ENCODE data around the gene ANKUB1. TPM values are rescaled to one million over a fixed set of nuclear protein-coding genes. Genes with fewer than 3 reads are reported as not detected.
"Not testable (repeated sequence)": the region's sequence is repeated elsewhere in the genome, so short reads cannot be mapped to it uniquely, and the experiment has no call there.

ANKUB1 gene, protein sequence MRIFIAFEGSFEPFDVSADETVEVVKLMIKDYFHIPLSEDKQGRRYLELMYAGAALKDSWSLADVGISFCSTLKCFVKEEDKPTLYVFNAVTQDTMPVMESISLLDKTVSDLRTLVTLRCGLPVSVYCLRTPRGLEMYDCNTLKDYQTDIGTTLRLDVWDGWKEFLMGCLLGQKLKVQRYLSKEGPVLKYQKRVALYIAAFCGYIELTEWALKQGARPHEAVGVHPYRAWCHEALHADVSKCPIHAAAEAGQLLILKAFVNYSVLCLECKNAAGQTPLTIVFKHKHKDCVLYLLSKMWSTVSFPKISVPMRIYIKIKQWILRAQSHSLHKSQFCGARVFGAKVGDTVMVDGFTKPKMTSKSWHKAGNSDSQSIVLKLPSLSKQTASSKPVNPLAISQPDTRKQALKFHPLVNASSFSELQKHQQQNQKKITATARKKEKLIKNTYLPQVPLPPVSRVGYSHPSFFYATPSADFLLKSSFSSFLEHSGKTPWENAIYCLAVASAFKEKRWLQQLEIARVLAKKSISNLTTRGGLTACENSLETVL
- polyA plus RNA-seq = not detected

DNA sequence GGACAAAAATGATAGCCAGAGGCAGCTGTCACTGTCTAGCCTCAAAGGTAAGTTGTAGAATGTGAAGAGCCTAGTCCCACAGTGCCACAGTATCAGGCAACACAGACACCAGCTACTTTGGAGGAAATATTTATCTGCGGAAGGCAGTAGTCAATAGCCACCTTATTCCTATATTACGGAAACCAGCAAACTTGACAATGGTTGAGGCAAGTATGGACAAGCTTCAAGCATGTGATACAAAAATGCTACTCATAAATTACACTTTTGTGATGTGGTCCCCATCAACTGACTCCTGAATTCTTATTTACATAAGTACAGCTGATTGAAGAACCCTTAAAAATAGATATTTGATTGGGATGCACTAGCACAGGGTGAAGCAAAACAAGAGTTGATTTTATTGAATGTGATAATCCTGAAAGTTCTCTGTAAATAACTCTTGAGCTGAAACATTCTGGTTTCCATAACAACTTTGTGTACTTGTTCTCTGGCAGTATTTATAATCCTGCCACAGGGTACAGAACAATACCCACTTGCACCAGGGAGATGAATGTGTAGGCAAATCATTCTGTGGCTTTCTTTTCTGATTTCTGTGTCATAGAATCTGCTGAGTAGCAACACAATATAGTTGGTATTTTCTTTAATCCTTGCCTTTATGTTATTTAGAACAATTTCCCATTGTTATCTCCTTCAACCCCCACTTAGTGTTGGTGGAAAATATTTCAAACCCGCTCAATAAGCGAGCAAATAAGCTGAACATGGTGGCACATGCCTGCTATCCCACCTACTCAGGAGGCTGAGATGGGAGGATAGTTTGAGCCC is at the start of gene ANKUB1:
TSS of gene ANKUB1 (minus strand) at position 103 of the 819 bp plus-strand sequence. CDS start 188 bp downstream, outside the sequence.
- no peaks in the 10 kb centered on the region for H3K4me1 Mint-ChIP-seq
- no peak within 1 kb of the TSS for H3K4me3 Mint-ChIP-seq
- no peak for DNase-seq
- H3K36me3 Mint-ChIP-seq = no peaks in the 10 kb centered on the region
- H3K27me3 Mint-ChIP-seq (ENCODE audit: low read depth in 3 of 3) = peaks cover 3 to 15% (median 7%) of the 10 kb centered on the region in 3 donors
- peak within 1 kb of the TSS in 1 of 6 donors; percentile 42 for H3K27ac Mint-ChIP-seq
- H3K9me3 Mint-ChIP-seq = no peaks in the 10 kb centered on the region

DNA sequence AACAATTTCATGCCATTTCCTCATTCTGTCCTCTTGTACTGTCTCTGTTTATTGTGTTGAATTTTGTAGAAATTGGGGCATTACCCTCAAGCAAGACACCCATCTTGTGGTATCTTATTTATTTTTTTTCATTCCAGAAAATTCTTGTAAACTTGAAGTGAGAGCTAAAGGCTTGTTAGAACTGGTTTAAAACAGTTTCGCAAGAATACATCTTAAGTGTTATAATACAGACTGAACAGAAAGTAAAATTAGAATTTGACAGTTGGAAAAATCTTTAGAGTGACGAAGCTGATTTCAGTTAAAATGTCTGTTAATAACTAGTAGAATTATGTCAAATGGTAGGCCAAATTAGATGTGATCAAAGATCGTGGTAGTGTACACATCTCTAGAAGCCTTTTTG is 47.5 kb upstream of the ANKUB1 start:
- no peak for DNase-seq
- H3K4me1 Mint-ChIP-seq = peaks cover 47 to 88% of the 10 kb centered on the region in 2 donors
- peaks cover 0 to 14% (median 6%) of the 10 kb centered on the region in 6 donors for H3K9me3 Mint-ChIP-seq
- peak overlapping the region in 1 of 5 donors; percentile 1 for H3K4me3 Mint-ChIP-seq
- peaks cover 8 to 28% (median 9%) of the 10 kb centered on the region in 3 donors for H3K36me3 Mint-ChIP-seq
- H3K27ac Mint-ChIP-seq = no peak overlapping the region
- H3K27me3 Mint-ChIP-seq (ENCODE audit: low read depth in 3 of 3) = no peaks in the 10 kb centered on the region

DNA sequence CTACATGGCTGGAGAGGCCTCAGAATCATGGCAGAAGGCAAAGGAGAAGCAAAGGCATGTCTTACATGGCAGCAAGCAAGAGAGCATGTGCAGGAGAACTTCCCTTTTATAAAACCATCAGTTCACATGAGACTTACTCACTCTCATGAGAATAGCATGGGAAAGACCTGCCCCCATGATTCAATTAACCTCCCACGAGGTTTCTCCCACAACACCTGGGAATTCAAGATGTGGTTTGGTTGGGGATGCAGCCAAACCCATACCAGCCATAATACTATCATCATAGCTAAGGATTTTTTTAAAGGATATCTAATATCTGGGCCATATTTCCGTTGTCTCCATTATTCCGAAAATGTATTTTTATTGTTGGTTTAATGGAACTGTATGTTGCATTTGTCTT is 47.1 kb upstream of the ANKUB1 start:
- not testable (repeated sequence) for DNase-seq; H3K27me3 Mint-ChIP-seq (ENCODE audit: low read depth in 3 of 3); H3K27ac Mint-ChIP-seq; H3K4me3 Mint-ChIP-seq
- Mint-ChIP-seq H3K36me3 (peaks cover 9 to 32% (median 12%) of the 10 kb centered on the region in 3 donors), H3K9me3 (peaks cover 2 to 18% (median 10%) of the 10 kb centered on the region in 6 donors), H3K4me1 (peaks cover 48 to 88% of the 10 kb centered on the region in 2 donors)

DNA sequence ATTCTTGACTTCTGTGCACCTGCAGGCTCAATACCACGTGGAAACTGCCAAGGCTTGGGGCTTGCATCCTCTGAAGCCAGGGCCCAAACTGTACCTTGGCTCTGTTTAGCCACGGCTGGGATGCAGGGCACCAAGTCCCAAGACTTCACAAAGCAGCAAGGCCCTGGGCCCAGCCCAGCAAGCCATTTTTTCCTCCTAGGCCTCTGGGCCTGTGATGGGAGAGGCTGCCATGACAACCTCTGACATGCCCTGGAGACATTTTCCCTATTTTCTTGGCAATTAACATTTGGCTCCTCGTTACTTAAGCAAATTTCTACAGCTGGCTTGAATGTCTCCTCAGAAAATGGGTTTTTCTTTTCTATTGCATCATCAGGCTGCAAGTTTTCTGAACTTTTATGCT is 46.1 kb upstream of the ANKUB1 start:
- Mint-ChIP-seq H3K9me3 (peaks cover 7 to 26% (median 18%) of the 10 kb centered on the region in 6 donors), H3K36me3 (peaks cover 9 to 35% (median 16%) of the 10 kb centered on the region in 3 donors), H3K4me1 (peaks cover 49 to 79% of the 10 kb centered on the region in 2 donors)
- not testable (repeated sequence) for H3K27me3 Mint-ChIP-seq (ENCODE audit: low read depth in 3 of 3); H3K27ac Mint-ChIP-seq; H3K4me3 Mint-ChIP-seq; DNase-seq

DNA sequence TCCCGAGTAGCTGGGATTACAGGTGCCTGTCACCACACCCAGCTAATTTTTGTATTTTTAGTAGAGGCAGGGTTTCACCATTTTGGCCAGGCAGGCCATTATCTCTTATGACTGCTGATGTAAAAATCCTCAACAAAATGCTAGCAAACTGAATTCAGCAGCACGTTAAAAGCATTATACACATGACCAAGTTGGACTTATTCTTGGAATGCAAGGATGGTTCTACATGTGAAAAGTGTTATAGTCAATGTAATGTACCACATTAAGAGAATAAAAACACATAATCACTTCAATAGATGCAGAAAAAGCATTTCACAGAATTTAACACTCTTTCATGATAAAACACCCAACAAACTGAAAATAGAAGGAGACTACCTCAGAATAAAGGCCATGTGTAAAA is 40.9 kb upstream of the ANKUB1 start:
- Mint-ChIP-seq H3K36me3 (peaks cover 21 to 48% (median 31%) of the 10 kb centered on the region in 3 donors), H3K4me1 (peaks cover 31 to 55% of the 10 kb centered on the region in 2 donors), H3K27me3 (ENCODE audit: low read depth in 3 of 3) (no peaks in the 10 kb centered on the region), H3K27ac (no peak overlapping the region), H3K9me3 (peaks cover 19 to 48% (median 38%) of the 10 kb centered on the region in 6 donors), H3K4me3 (no peak overlapping the region)
- no peak for DNase-seq

DNA sequence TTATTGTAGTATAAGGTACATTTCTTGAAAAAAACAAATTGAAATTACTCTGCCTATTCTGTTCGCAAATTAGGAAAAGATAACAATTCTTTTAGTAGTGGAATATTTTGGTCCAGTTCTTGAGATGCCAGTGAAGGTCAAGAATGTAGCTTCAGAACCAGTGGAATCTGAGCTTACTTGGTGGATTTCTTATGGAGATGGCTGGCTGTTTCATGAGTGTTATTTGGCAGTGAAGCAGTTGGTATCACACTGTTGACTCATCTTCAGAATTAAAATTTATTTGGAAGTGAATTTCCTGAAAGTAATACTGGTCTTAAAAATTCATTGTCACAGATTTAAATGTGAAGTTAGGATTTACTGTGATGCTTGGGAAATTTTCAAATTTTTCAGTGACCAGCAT is 39.7 kb upstream of the ANKUB1 start:
- Mint-ChIP-seq H3K4me3 (no peak overlapping the region), H3K36me3 (peaks cover 21 to 37% (median 26%) of the 10 kb centered on the region in 3 donors), H3K9me3 (peaks cover 19 to 38% (median 36%) of the 10 kb centered on the region in 6 donors), H3K27ac (no peak overlapping the region), H3K4me1 (peaks cover 28 to 54% of the 10 kb centered on the region in 2 donors), H3K27me3 (ENCODE audit: low read depth in 3 of 3) (no peaks in the 10 kb centered on the region)
- DNase-seq = no peak

DNA sequence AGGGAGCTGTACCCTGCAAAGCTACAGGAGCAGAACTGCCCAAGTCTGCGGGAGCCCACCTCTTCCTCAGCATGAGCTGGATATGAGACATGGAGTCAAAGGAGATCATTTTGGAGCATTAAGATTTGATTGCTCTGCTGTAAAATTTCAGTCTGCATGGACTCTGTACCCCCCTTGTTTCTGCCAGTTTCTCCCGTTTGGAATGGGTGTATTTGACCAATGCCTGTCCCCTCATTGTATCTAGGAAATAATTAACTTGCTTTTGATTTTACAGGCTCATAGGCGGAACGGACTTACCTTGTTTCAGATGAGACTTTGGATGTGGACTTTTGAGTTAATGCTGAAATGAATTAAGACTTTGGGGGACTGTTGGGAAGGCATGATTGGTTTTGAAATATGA is 39.0 kb upstream of the ANKUB1 start:
- H3K27ac Mint-ChIP-seq = no peak overlapping the region
- DNase-seq = no peak
- no peak overlapping the region for H3K4me3 Mint-ChIP-seq
- peaks cover 16 to 33% (median 26%) of the 10 kb centered on the region in 3 donors for H3K36me3 Mint-ChIP-seq
- peaks cover 24 to 51% of the 10 kb centered on the region in 2 donors for H3K4me1 Mint-ChIP-seq
- H3K27me3 Mint-ChIP-seq (ENCODE audit: low read depth in 3 of 3) = no peaks in the 10 kb centered on the region
- H3K9me3 Mint-ChIP-seq = peaks cover 19 to 37% (median 36%) of the 10 kb centered on the region in 6 donors

DNA sequence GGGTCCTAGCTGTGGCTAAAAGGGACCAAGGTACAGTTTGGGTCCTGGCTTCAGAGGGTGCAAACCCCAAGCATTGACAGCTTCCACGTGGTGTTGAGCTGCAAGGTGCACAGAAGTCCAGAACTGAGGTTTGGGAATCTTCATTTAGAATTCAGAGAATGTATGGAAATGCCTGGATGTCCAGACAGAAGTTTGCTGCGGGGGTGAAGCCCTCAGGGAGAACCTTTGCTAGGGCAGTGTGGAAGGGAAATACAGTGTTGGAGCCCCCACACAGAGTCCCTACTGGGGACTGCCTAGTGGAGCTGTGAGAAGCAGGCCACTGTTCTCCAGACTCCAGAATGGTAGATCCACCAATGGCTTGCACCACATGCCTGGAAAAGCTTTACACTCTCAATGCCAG is 38.5 kb upstream of the ANKUB1 start:
- no peak overlapping the region for H3K27ac Mint-ChIP-seq
- H3K36me3 Mint-ChIP-seq = peaks cover 16 to 33% (median 26%) of the 10 kb centered on the region in 3 donors
- DNase-seq = no peak
- H3K27me3 Mint-ChIP-seq (ENCODE audit: low read depth in 3 of 3) = no peaks in the 10 kb centered on the region
- no peak overlapping the region for H3K4me3 Mint-ChIP-seq
- H3K4me1 Mint-ChIP-seq = peaks cover 25 to 51% of the 10 kb centered on the region in 2 donors
- H3K9me3 Mint-ChIP-seq = peaks cover 19 to 37% (median 36%) of the 10 kb centered on the region in 6 donors

DNA sequence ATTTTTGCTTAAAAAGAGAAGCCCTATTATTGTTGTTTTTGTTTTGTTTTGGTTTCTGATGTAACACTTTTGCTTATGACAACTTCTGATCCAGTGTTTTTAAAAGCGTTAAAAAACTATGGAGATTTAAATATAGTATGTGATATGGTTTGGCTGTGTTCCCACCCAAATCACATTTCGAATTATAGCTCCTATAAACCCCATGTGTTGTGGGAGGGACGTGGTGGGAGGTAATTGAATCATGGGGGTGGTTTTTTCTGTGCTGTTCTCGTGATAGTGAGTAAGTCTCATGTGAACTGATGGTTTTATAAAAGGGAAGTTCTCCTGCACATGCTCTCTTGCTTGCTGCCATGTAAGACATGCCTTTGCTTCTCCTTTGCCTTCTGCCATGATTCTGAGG is 37.3 kb upstream of the ANKUB1 start:
- peaks cover 16 to 26% (median 24%) of the 10 kb centered on the region in 3 donors for H3K36me3 Mint-ChIP-seq
- peaks cover 15 to 34% (median 32%) of the 10 kb centered on the region in 6 donors for H3K9me3 Mint-ChIP-seq
- not testable (repeated sequence) for DNase-seq; H3K4me3 Mint-ChIP-seq; H3K27me3 Mint-ChIP-seq (ENCODE audit: low read depth in 3 of 3); H3K27ac Mint-ChIP-seq
- peaks cover 22 to 45% of the 10 kb centered on the region in 2 donors for H3K4me1 Mint-ChIP-seq

DNA sequence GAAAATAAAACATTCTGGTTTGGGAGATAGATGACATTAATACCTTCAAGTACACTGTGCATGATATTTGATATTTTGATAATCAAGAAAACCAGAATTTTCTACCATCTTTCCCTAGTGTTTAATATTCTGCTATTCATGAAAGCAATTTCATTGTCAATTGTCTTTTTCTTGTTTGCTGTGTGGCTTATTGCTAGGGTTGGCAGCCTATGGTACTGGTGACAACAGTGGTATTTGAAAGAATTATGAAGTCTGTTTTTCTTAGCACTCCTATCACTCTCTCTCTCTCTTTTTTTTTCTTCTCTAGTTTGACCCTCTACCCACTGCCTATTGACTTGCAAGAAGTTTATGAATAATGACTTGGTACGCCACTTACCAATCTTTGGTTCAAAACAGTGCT is 36.0 kb upstream of the ANKUB1 start:
- DNase-seq = no peak
- no peak overlapping the region for H3K4me3 Mint-ChIP-seq
- H3K9me3 Mint-ChIP-seq = peaks cover 12 to 26% (median 21%) of the 10 kb centered on the region in 6 donors
- H3K36me3 Mint-ChIP-seq = peaks cover 19 to 26% (median 22%) of the 10 kb centered on the region in 3 donors
- H3K27ac Mint-ChIP-seq = no peak overlapping the region
- H3K27me3 Mint-ChIP-seq (ENCODE audit: low read depth in 3 of 3) = no peaks in the 10 kb centered on the region
- H3K4me1 Mint-ChIP-seq = peaks cover 25 to 54% of the 10 kb centered on the region in 2 donors

DNA sequence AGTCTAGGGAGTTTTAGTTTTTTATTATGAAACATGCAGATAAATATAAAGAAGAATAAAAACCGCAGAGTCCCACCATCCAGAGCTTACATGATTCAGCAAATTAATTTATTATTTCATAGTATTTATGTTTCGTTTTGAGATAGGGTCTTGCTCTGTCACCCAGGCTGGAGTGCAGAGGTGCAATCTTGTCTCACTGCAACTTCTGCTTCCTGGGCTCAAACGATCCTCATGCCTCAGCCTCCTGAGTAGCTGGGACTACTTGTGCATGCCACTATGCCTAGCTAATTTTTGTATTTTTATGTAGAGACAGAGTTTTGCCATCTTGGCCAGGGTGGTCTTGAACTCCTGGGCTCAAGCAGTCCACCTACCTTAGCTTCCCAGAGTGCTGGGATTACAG is 34.3 kb upstream of the ANKUB1 start:
- no peaks in the 10 kb centered on the region for H3K27me3 Mint-ChIP-seq (ENCODE audit: low read depth in 3 of 3)
- no peak overlapping the region for H3K27ac Mint-ChIP-seq
- peaks cover 33 to 64% of the 10 kb centered on the region in 2 donors for H3K4me1 Mint-ChIP-seq

DNA sequence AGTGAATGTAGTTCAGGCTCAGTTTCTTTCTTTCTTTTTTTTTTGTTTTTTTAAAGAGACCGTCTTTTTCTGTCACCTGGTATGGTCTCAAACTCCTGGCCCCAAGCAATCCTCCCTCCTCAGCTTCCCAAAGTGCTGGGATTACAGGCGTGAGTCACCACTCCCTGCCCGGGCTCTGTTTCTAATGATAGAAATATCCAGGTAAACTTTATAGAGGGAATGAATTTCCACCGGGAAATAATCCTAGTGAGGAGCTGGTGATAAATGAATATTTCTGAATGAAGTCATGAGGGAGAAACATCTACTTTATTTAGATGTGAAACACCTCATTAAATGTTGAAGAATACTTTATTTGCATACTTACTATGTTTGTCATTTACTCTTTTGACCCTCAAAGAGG is 27.8 kb upstream of the ANKUB1 start:
- no peak overlapping the region for H3K4me3 Mint-ChIP-seq
- no peaks in the 10 kb centered on the region for H3K9me3 Mint-ChIP-seq
- H3K36me3 Mint-ChIP-seq = peaks cover 3 to 6% (median 4%) of the 10 kb centered on the region in 3 donors
- DNase-seq = no peak
- no peaks in the 10 kb centered on the region for H3K27me3 Mint-ChIP-seq (ENCODE audit: low read depth in 3 of 3)
- H3K27ac Mint-ChIP-seq = no peak overlapping the region
- peaks cover 58 to 93% of the 10 kb centered on the region in 2 donors for H3K4me1 Mint-ChIP-seq

More for the DNA sequence above, 34.3 kb upstream of the ANKUB1 start:
- Mint-ChIP-seq H3K9me3 (peaks cover 3 to 8% (median 5%) of the 10 kb centered on the region in 6 donors), H3K36me3 (peaks cover 9 to 20% (median 11%) of the 10 kb centered on the region in 3 donors), H3K4me3 (no peak overlapping the region)
- no peak for DNase-seq

DNA sequence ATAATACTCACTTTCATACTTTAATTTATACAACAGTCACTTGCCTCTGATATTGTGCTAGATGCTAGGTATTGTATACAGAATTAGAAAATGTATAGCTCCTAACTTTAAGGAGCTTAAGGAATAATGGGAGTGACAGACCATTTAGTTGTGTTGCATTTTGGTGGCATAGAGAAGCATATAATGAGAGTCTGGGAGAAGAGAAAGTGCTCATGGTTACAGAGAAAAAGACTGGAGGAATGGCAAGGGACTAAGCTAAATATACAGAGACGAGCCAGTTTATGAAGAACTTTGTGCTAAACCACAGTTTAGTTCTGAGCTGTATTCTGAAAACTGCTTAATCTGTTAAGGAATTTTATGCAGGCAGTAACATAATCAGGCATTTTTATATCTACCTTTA is 27.1 kb upstream of the ANKUB1 start:
- Mint-ChIP-seq H3K4me3 (no peak overlapping the region), H3K27ac (peak overlapping the region in 1 of 6 donors; percentile 2), H3K4me1 (peaks cover 65 to 99% of the 10 kb centered on the region in 2 donors), H3K9me3 (no peaks in the 10 kb centered on the region), H3K27me3 (ENCODE audit: low read depth in 3 of 3) (no peaks in the 10 kb centered on the region), H3K36me3 (peaks cover 3 to 6% (median 4%) of the 10 kb centered on the region in 3 donors)
- no peak for DNase-seq
